Esophagus muscularis mucosa (tissue), 4 donors: ENCODE data around the gene KRT77. TPM values are rescaled to one million over a fixed set of nuclear protein-coding genes. Genes with fewer than 3 reads are reported as not detected.

Experiments
- DNase-seq: peaks from one replicate; pipeline ENCODE4 v3.0.0-alpha.2; 2017; ENCODE audit errors: extremely low spot score
- H3K27ac ChIP-seq, 4 donors: fragments of 200-600 bp; sonication (generic); replicated peaks in 1 of 4; 1 replicate in 3 of 4; 2 replicates in 1 of 4; pipeline ENCODE4 v1.5.1; 2016 to 2019; ENCODE audit warnings: mild to moderate bottlenecking in 1 of 4
- H3K27me3 ChIP-seq, 4 donors: fragments of 200-600 bp; sonication (generic); one replicate each; pipeline versions ENCODE4 v1.5.1 to v1.6.0; 2016 to 2019
- H3K36me3 ChIP-seq, 4 donors: fragments of 200-600 bp; sonication (generic); one replicate each; pipeline ENCODE4 v1.5.1; 2016 to 2019
- H3K4me1 ChIP-seq, 4 donors: fragments of 200-600 bp; sonication (generic); one replicate each; pipeline ENCODE4 v1.5.1; 2016 to 2019
- H3K4me3 ChIP-seq, 4 donors: fragments of 200-600 bp; sonication (generic); 1 replicate in 2 of 4; 2 replicates in 2 of 4; pipeline ENCODE4 v1.5.1; 2016 to 2019; ENCODE audit warnings: mild to moderate bottlenecking in 4 of 4, moderate library complexity in 1 of 4
- H3K9me3 ChIP-seq, 4 donors: fragments of 200-600 bp; sonication (generic); 1 replicate in 3 of 4; 2 replicates in 1 of 4; pipeline ENCODE4 v1.5.1; 2016 to 2019
- CTCF ChIP-seq, 3 experiments: fragments of 200-600 bp in 2 of 3; fragments of 450-650 bp in 1 of 3; sonication (generic) in 2 of 3; IDR thresholded peaks; one replicate each; pipeline ENCODE4 v1.5.1; 2017 to 2019; ENCODE audit warnings: antibody characterized with exemption in 3 of 3, mild to moderate bottlenecking in 2 of 3, moderate library complexity in 1 of 3
- EP300 ChIP-seq: sonication (generic); formaldehyde crosslinking; IDR thresholded peaks from one replicate; pipeline ENCODE4 v1.6.1; 2017; ENCODE audit warnings: antibody characterized with exemption
- POLR2A ChIP-seq: fragments of 450-650 bp; IDR thresholded peaks from one replicate; pipeline ENCODE4 v1.6.1; 2017; ENCODE audit warnings: antibody characterized with exemption, moderate library complexity, mild to moderate bottlenecking, low read depth
- POLR2AphosphoS5 ChIP-seq, 2 donors: sonication (generic); formaldehyde crosslinking; IDR thresholded peaks; one replicate each; pipeline ENCODE4 v1.6.1; 2017; ENCODE audit warnings: antibody characterized with exemption in 2 of 2
- WGBS: methylation state at CpG from one replicate; pipeline ENCODE4 v1.1.5; 2018; 5-methylcytosine and 5-hydroxymethylcytosine counted together
- intact Hi-C: fragments of 100-400 bp; cut with DNase I; formaldehyde crosslinking; loops from one replicate; pipeline ENCODE4 v1.15.1; 2023
- total RNA-seq, 4 donors: library from RNA; depleted of rRNA; stranded (reverse); fragments of >200 nt; gene quantifications; one replicate each; pipeline versions ENCODE4 v1.1.0 to v1.2.1, GENCODE V29; 2016

Gene KRT77
- total RNA-seq, 4 donors from 2014 or later = not detected

GRCh38 chr12:52699960-52700359 lies 3.4 kb downstream of the KRT77 start:
- intact Hi-C loops = no loop called here
- Histone ChIP-seq H3K4me3 (no peak overlapping the region), H3K9me3 (no peaks in the 10 kb centered on the region), H3K27me3 (peaks cover 0 to 59% (median 0%) of the 10 kb centered on the region in 4 donors), H3K4me1 (peaks cover 0 to 3% (median 0%) of the 10 kb centered on the region in 4 donors), H3K27ac (no peak overlapping the region), H3K36me3 (no peaks in the 10 kb centered on the region)
- WGBS = 82% methylated on average over 2 of the region's 2 CpGs
- no peak for TF ChIP-seq POLR2A
- TF ChIP-seq CTCF (IDR thresholded peaks at IDR 0.05) = no peak
- no peak for TF ChIP-seq POLR2AphosphoS5 (IDR thresholded peaks at IDR 0.05)
- no peak for TF ChIP-seq EP300
- no peak for DNase-seq

GRCh38 chr12:52699373-52699772 lies 4.0 kb downstream of the KRT77 start:
- intact Hi-C loops = no loop called here
- H3K9me3 ChIP-seq = no peaks in the 10 kb centered on the region
- H3K4me1 ChIP-seq = peaks cover 0 to 3% (median 0%) of the 10 kb centered on the region in 4 donors
- H3K36me3 ChIP-seq = no peaks in the 10 kb centered on the region
- no peak overlapping the region for H3K27ac ChIP-seq
- no peak for DNase-seq
- no peak for TF ChIP-seq POLR2AphosphoS5 (IDR thresholded peaks at IDR 0.05)
- no peak for TF ChIP-seq POLR2A
- TF ChIP-seq EP300 = no peak
- no peak for TF ChIP-seq CTCF (IDR thresholded peaks at IDR 0.05)
- H3K27me3 ChIP-seq = peaks cover 0 to 60% (median 0%) of the 10 kb centered on the region in 4 donors
- no peak overlapping the region for H3K4me3 ChIP-seq
- WGBS = 88% methylated on average over 2 of the region's 2 CpGs

- no peak overlapping the region for H3K4me3 ChIP-seq
- peaks cover 0 to 3% (median 0%) of the 10 kb centered on the region in 4 donors for H3K4me1 ChIP-seq
- no peaks in the 10 kb centered on the region for H3K36me3 ChIP-seq
- H3K9me3 ChIP-seq = no peaks in the 10 kb centered on the region
- TF ChIP-seq POLR2AphosphoS5 (IDR thresholded peaks at IDR 0.05) (no peak), EP300 (no peak)
- no peak overlapping the region for H3K27ac ChIP-seq
- DNase-seq = no peak
- intact Hi-C loops = no loop called here
- 56% methylated on average over 7 of the region's 11 CpGs for WGBS
- peaks cover 0 to 60% (median 0%) of the 10 kb centered on the region in 4 donors for H3K27me3 ChIP-seq
Measured at GRCh38 chr12:52698651-52699340, 4.5 kb downstream of the KRT77 start.

- H3K27me3 ChIP-seq = peaks cover 0 to 55% (median 0%) of the 10 kb centered on the region in 4 donors
- H3K4me1 ChIP-seq = peaks cover 0 to 3% (median 0%) of the 10 kb centered on the region in 4 donors
- TF ChIP-seq POLR2A (no peak), EP300 (no peak), POLR2AphosphoS5 (IDR thresholded peaks at IDR 0.05) (no peak), CTCF (IDR thresholded peaks at IDR 0.05) (no peak)
- no peaks in the 10 kb centered on the region for H3K36me3 ChIP-seq
- no peak overlapping the region for H3K27ac ChIP-seq
- intact Hi-C loops = no loop called here
- WGBS = 75% methylated on average over 2 of the region's 2 CpGs
- no peak for DNase-seq
- H3K9me3 ChIP-seq = no peaks in the 10 kb centered on the region
- H3K4me3 ChIP-seq = no peak overlapping the region
Measured at GRCh38 chr12:52697058-52697582, 6.2 kb downstream of the KRT77 start.

- WGBS = 64% methylated on average over 3 of the region's 3 CpGs
- Histone ChIP-seq H3K36me3 (no peaks in the 10 kb centered on the region), H3K27me3 (peaks cover 0 to 56% (median 0%) of the 10 kb centered on the region in 4 donors), H3K27ac (no peak overlapping the region), H3K4me1 (peaks cover 0 to 3% (median 2%) of the 10 kb centered on the region in 4 donors), H3K9me3 (no peaks in the 10 kb centered on the region), H3K4me3 (no peak overlapping the region)
- DNase-seq = no peak
- intact Hi-C loops = no loop called here
- TF ChIP-seq CTCF (IDR thresholded peaks at IDR 0.05) = no peak
Measured at GRCh38 chr12:52696588-52696987, 6.7 kb downstream of the KRT77 start.
